PFSK-1 (cell line): ENCODE data around the gene TMEM245.

Source experiments
- FOXP2 ChIP-seq: optimal IDR thresholded peaks from 2 replicates; pipeline ENCODE3; 2011; ENCODE audit warnings: borderline replicate concordance, control low read depth, inconsistent platforms; ENCODE audit not compliant: insufficient read depth; ENCODE audit errors: extremely low read length, extremely low read depth
- POLR2AphosphoS5 ChIP-seq: IDR thresholded peaks from 2 replicates; pipeline ENCODE4 v1.6.1; 2012; ENCODE audit warnings: low read depth, mild to moderate bottlenecking, control low read depth, low read length, moderate library complexity
- REST ChIP-seq, 2 experiments: IDR thresholded peaks; 2 replicates each; pipeline versions ENCODE4 v1.6.1 to v1.8.0; 2011 to 2012; ENCODE audit warnings: low read depth in 2 of 2, low read length in 2 of 2, control low read depth in 1 of 2, inconsistent platforms in 1 of 2, mild to moderate bottlenecking in 1 of 2, moderate library complexity in 1 of 2; ENCODE audit not compliant: insufficient read depth in 1 of 2
- SIN3A ChIP-seq: IDR thresholded peaks from 2 replicates; pipeline ENCODE4 v1.6.1; 2012; ENCODE audit warnings: mild to moderate bottlenecking, low read length, moderate library complexity, borderline replicate concordance; ENCODE audit not compliant: insufficient read depth
- TAF1 ChIP-seq: IDR thresholded peaks from 2 replicates; pipeline ENCODE4 v1.6.1; 2012; ENCODE audit warnings: low read length, control low read depth, borderline replicate concordance; ENCODE audit not compliant: insufficient read depth

Gene TMEM245

GRCh38 chr9:109166171-109166770 lies 46.5 kb upstream of the TMEM245 start:
- TF ChIP-seq SIN3A: no peak
- no peak for TF ChIP-seq POLR2AphosphoS5
- no peak for TF ChIP-seq TAF1
- no peak for TF ChIP-seq REST (IDR thresholded peaks at IDR 0.05; ENCODE audit: insufficient read depth in 1 of 2, low read depth in 2 of 2, low read length in 2 of 2)
- no peak for TF ChIP-seq FOXP2

GRCh38 chr9:109164042-109164441 lies 44.3 kb upstream of the TMEM245 start:
- TF ChIP-seq SIN3A (no peak), FOXP2 (no peak), POLR2AphosphoS5 (no peak), REST (IDR thresholded peaks at IDR 0.05; ENCODE audit: insufficient read depth in 1 of 2, low read depth in 2 of 2, low read length in 2 of 2) (no peak), TAF1 (no peak)

- no peak for TF ChIP-seq TAF1
- TF ChIP-seq SIN3A: no peak
- TF ChIP-seq POLR2AphosphoS5: no peak
- TF ChIP-seq REST (IDR thresholded peaks at IDR 0.05; ENCODE audit: insufficient read depth in 1 of 2, low read depth in 2 of 2, low read length in 2 of 2): no peak
- no peak for TF ChIP-seq FOXP2
Observed at GRCh38 chr9:109163194-109163593, 43.4 kb upstream of the TMEM245 start.

GRCh38 chr9:109162677-109163076 lies 42.9 kb upstream of the TMEM245 start:
- no peak for TF ChIP-seq TAF1
- TF ChIP-seq SIN3A: no peak
- TF ChIP-seq FOXP2: no peak

GRCh38 chr9:109161471-109161870 lies 41.7 kb upstream of the TMEM245 start:
- TF ChIP-seq SIN3A (no peak), REST (IDR thresholded peaks at IDR 0.05; ENCODE audit: insufficient read depth in 1 of 2, low read depth in 2 of 2, low read length in 2 of 2) (no peak), POLR2AphosphoS5 (no peak), TAF1 (no peak), FOXP2 (no peak)
